SK-N-SH treated with all-trans-retinoic acid at 6 μM for 48 hours (cell line): ENCODE results near the gene FANCI.

Experiments
- ATAC-seq: fragments of 200-7000 bp; cut with Tn5 transposase; 3 replicates; pipeline ENCODE4 v1.9.1; 2020; ENCODE audit warnings: mild to moderate bottlenecking, moderate library complexity
- ARNTL ChIP-seq: fragments of 450-650 bp; formaldehyde crosslinking; IDR thresholded peaks from 2 replicates; pipeline ENCODE4 v1.5.0; 2020; ENCODE audit warnings: low read depth, mild to moderate bottlenecking, moderate library complexity, borderline replicate concordance
- BACH2 ChIP-seq: fragments of 250-450 bp; sonication (Bioruptor Pico); IDR thresholded peaks from 2 replicates; pipeline ENCODE4 v1.9.0; 2021; ENCODE audit warnings: mild to moderate bottlenecking, borderline replicate concordance
- CSDC2 ChIP-seq: fragments of 250-450 bp; sonication (Bioruptor Pico); IDR thresholded peaks from 2 replicates; pipeline ENCODE4 v1.5.0; 2020; ENCODE audit warnings: mild to moderate bottlenecking, moderate library complexity
- ESRRG ChIP-seq: fragments of 250-450 bp; sonication (Bioruptor Pico); IDR thresholded peaks from 2 replicates; pipeline ENCODE4 v1.6.1; 2021; ENCODE audit warnings: mild to moderate bottlenecking
- GLIS3 ChIP-seq: fragments of 250-450 bp; sonication (Bioruptor Pico); IDR thresholded peaks from 2 replicates; pipeline ENCODE4 v1.5.0; 2020; ENCODE audit warnings: mild to moderate bottlenecking, moderate library complexity
- OSR1 ChIP-seq: fragments of 250-450 bp; sonication (Bioruptor Pico); IDR thresholded peaks from 2 replicates; pipeline ENCODE4 v1.8.0; 2022; ENCODE audit warnings: moderate library complexity, mild to moderate bottlenecking, inconsistent platforms
- PPARA ChIP-seq: fragments of 250-450 bp; sonication (Bioruptor Pico); IDR thresholded peaks from 2 replicates; pipeline ENCODE4 v1.5.0; 2020; ENCODE audit warnings: mild to moderate bottlenecking, borderline replicate concordance
- RARB ChIP-seq: fragments of 250-450 bp; sonication (Bioruptor Pico); IDR thresholded peaks from 2 replicates; pipeline ENCODE4 v1.8.0; 2021; ENCODE audit warnings: mild to moderate bottlenecking, moderate library complexity
- SNAI2 ChIP-seq: fragments of 250-450 bp; sonication (Bioruptor Pico); IDR thresholded peaks from 2 replicates; pipeline ENCODE4 v1.5.0; 2020; ENCODE audit warnings: mild to moderate bottlenecking, moderate library complexity
- TOX ChIP-seq: fragments of 250-450 bp; sonication (Bioruptor Pico); IDR thresholded peaks from 2 replicates; pipeline ENCODE4 v1.8.0; 2021; ENCODE audit warnings: mild to moderate bottlenecking, moderate library complexity, borderline replicate concordance
- ZC3H10 ChIP-seq: fragments of 250-450 bp; sonication (Bioruptor Pico); IDR thresholded peaks from 2 replicates; pipeline ENCODE4 v1.5.1; 2021; ENCODE audit warnings: mild to moderate bottlenecking, moderate library complexity
- ZFP3 ChIP-seq: fragments of 250-450 bp; sonication (Bioruptor Pico); IDR thresholded peaks from 2 replicates; pipeline ENCODE4 v1.5.0; 2020; ENCODE audit warnings: mild to moderate bottlenecking, moderate library complexity
- ZFP30 ChIP-seq: fragments of 450-650 bp; formaldehyde crosslinking; IDR thresholded peaks from 2 replicates; pipeline ENCODE4 v1.5.0; 2022; ENCODE audit warnings: mild to moderate bottlenecking, moderate library complexity
- ZNF70 ChIP-seq: fragments of 450-650 bp; formaldehyde crosslinking; IDR thresholded peaks from 2 replicates; pipeline ENCODE4 v1.5.0; 2020; ENCODE audit warnings: mild to moderate bottlenecking, moderate library complexity
- TF ChIP-seq, protein P1 (sequence below): fragments of 250-450 bp; sonication (Bioruptor Pico); IDR thresholded peaks from 2 replicates; pipeline ENCODE4 v1.5.1; 2021; ENCODE audit warnings: mild to moderate bottlenecking, moderate library complexity
- TF ChIP-seq, protein P2 (sequence below): fragments of 250-450 bp; sonication (Bioruptor Pico); IDR thresholded peaks from 2 replicates; pipeline ENCODE4 v1.5.0; 2020; ENCODE audit warnings: mild to moderate bottlenecking, moderate library complexity
- TF ChIP-seq, protein P3 (sequence below): fragments of 250-450 bp; sonication (Bioruptor Pico); IDR thresholded peaks from 2 replicates; pipeline ENCODE4 v1.5.1; 2020; ENCODE audit warnings: low read depth, mild to moderate bottlenecking, moderate library complexity
- TF ChIP-seq, protein P4 (sequence below): fragments of 250-450 bp; sonication (Bioruptor Pico); IDR thresholded peaks from 2 replicates; pipeline ENCODE4 v1.8.0; 2020; ENCODE audit warnings: mild to moderate bottlenecking, moderate library complexity, borderline replicate concordance

The FANCI gene

DNA sequence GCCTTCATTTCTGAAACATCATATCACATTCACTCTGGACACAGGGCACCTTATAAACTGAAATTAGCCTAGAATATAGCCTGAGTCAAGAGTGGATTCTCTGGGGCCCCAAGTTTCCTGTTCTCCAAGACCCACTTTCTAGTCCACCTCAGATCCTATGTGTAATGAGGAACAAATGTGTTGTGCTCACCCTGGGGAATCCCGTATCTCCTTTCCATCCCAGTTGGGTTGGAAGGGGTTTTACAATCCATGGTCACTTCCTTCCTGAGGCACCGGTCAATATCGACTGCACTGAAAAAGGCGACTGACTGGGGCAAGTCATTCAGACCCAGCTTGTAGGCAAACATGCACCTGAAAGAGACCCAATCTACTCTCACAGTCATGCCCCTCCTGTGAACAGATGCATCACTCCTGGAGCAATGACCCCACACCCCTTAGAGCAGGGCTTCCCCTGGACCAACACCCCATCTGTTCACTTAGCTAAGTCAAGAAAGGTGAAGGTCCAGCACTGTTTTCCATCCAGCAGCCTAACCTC lies 73.5 kb downstream of the FANCI start:
- TF ChIP-seq GLIS3 (CRISPR knock-in tag): no peak
- TF ChIP-seq, protein P1, sequence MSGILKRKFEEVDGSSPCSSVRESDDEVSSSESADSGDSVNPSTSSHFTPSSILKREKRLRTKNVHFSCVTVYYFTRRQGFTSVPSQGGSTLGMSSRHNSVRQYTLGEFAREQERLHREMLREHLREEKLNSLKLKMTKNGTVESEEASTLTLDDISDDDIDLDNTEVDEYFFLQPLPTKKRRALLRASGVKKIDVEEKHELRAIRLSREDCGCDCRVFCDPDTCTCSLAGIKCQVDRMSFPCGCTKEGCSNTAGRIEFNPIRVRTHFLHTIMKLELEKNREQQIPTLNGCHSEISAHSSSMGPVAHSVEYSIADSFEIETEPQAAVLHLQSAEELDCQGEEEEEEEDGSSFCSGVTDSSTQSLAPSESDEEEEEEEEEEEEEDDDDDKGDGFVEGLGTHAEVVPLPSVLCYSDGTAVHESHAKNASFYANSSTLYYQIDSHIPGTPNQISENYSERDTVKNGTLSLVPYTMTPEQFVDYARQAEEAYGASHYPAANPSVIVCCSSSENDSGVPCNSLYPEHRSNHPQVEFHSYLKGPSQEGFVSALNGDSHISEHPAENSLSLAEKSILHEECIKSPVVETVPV (CRISPR knock-in tag): no peak
- no peak for TF ChIP-seq ZC3H10 (CRISPR knock-in tag)
- TF ChIP-seq, protein P2, sequence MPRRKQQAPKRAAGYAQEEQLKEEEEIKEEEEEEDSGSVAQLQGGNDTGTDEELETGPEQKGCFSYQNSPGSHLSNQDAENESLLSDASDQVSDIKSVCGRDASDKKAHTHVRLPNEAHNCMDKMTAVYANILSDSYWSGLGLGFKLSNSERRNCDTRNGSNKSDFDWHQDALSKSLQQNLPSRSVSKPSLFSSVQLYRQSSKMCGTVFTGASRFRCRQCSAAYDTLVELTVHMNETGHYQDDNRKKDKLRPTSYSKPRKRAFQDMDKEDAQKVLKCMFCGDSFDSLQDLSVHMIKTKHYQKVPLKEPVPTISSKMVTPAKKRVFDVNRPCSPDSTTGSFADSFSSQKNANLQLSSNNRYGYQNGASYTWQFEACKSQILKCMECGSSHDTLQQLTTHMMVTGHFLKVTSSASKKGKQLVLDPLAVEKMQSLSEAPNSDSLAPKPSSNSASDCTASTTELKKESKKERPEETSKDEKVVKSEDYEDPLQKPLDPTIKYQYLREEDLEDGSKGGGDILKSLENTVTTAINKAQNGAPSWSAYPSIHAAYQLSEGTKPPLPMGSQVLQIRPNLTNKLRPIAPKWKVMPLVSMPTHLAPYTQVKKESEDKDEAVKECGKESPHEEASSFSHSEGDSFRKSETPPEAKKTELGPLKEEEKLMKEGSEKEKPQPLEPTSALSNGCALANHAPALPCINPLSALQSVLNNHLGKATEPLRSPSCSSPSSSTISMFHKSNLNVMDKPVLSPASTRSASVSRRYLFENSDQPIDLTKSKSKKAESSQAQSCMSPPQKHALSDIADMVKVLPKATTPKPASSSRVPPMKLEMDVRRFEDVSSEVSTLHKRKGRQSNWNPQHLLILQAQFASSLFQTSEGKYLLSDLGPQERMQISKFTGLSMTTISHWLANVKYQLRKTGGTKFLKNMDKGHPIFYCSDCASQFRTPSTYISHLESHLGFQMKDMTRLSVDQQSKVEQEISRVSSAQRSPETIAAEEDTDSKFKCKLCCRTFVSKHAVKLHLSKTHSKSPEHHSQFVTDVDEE (CRISPR knock-in tag): no peak
- TF ChIP-seq, protein P3, sequence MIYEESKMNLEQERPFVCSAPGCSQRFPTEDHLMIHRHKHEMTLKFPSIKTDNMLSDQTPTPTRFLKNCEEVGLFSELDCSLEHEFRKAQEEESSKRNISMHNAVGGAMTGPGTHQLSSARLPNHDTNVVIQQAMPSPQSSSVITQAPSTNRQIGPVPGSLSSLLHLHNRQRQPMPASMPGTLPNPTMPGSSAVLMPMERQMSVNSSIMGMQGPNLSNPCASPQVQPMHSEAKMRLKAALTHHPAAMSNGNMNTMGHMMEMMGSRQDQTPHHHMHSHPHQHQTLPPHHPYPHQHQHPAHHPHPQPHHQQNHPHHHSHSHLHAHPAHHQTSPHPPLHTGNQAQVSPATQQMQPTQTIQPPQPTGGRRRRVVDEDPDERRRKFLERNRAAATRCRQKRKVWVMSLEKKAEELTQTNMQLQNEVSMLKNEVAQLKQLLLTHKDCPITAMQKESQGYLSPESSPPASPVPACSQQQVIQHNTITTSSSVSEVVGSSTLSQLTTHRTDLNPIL (CRISPR knock-in tag): no peak
- TF ChIP-seq PPARA (CRISPR knock-in tag): no peak
- no peak for TF ChIP-seq BACH2 (CRISPR knock-in tag)
- TF ChIP-seq, protein P4, sequence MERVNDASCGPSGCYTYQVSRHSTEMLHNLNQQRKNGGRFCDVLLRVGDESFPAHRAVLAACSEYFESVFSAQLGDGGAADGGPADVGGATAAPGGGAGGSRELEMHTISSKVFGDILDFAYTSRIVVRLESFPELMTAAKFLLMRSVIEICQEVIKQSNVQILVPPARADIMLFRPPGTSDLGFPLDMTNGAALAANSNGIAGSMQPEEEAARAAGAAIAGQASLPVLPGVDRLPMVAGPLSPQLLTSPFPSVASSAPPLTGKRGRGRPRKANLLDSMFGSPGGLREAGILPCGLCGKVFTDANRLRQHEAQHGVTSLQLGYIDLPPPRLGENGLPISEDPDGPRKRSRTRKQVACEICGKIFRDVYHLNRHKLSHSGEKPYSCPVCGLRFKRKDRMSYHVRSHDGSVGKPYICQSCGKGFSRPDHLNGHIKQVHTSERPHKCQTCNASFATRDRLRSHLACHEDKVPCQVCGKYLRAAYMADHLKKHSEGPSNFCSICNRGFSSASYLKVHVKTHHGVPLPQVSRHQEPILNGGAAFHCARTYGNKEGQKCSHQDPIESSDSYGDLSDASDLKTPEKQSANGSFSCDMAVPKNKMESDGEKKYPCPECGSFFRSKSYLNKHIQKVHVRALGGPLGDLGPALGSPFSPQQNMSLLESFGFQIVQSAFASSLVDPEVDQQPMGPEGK (CRISPR knock-in tag): no peak
- TF ChIP-seq OSR1 (CRISPR knock-in tag): no peak
- TF ChIP-seq ARNTL (CRISPR knock-in tag): no peak
- TF ChIP-seq CSDC2: no peak
- TF ChIP-seq ZNF70 (CRISPR knock-in tag): no peak
- no peak for TF ChIP-seq ESRRG (CRISPR knock-in tag)
- TF ChIP-seq, all 23 proteins: peak for 0
- no peak for ATAC-seq

DNA sequence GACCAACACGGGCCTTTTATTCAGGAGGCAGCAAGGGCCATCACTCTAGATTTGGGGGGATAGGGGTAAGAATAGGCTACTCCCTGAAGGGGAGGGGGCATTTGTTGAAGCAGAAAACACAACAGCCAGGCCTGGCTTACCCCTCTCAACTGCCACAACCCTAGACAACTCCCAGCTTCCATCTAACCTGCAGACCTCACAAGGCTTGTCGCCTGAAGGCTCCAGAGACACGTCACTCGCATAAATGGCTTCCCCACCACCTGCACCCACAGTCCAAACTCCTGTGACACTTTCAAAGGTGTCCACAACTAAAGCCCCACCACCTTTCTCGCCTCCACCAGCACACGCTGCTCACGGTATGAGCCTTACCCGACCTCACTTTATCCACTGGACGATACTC lies 75.9 kb downstream of the FANCI start:
- TF ChIP-seq RARB (CRISPR knock-in tag) (no peak), ZFP30 (CRISPR knock-in tag) (no peak), ZNF70 (CRISPR knock-in tag) (no peak), SNAI2 (no peak), CSDC2 (no peak), GLIS3 (CRISPR knock-in tag) (no peak), TOX (no peak), ARNTL (CRISPR knock-in tag) (no peak), ZFP3 (no peak), ESRRG (CRISPR knock-in tag) (no peak)
- TF ChIP-seq, protein P3 (CRISPR knock-in tag): no peak
- TF ChIP-seq, protein P4 (CRISPR knock-in tag): no peak
- TF ChIP-seq, protein P2 (CRISPR knock-in tag): no peak
- TF ChIP-seq, protein P1 (CRISPR knock-in tag): no peak
- TF ChIP-seq, all 23 proteins: peak for 0
- no peak for ATAC-seq
